ENCODE measurements around the gene NFIA. TPM values are rescaled to one million over a fixed set of nuclear protein-coding genes. Genes with fewer than 3 reads are reported as not detected.

The NFIA gene
- total and polyA plus RNA-seq, 10 of the 15 experiments (the other 5 are each of a cell fraction or from before 2014, with no cell fraction given) = 0.10 to 0.16 TPM; not detected in 8

- in situ Hi-C loops (cut with MboI) (no loop called here), intact Hi-C loops (cut with micrococcal nuclease; ENCODE audit: unreplicated experiment) (no loop called here)
- H3K4me3 ChIP-seq = no peak overlapping the region
- H3K79me2 ChIP-seq (ENCODE audit: control insufficient read depth, insufficient read depth, low read length) = no peaks in the 10 kb centered on the region
- CTCF ChIA-PET = no interaction called here
- H3K4me2 ChIP-seq (ENCODE audit: control insufficient read depth, insufficient read depth) = no peak overlapping the region
- no peaks in the 10 kb centered on the region for H3K36me3 ChIP-seq (ENCODE audit: control insufficient read depth in 2 of 2, insufficient read depth in 2 of 2, low read length in 1 of 2)
- H3K9ac ChIP-seq (ENCODE audit: control insufficient read depth, insufficient read depth, low read length) = no peak overlapping the region
- ATAC-seq (no peak), DNase-seq (ENCODE audit: low read depth, low spot score) (no peak), FAIRE-seq (no peak)
- BruUV-seq (replicated peaks) = no TSS peak
- POLR2A ChIA-PET = interaction anchor here (0.6 kb wide), 1 partner anchor 15 kb away, joined by 5 read pairs; no protein-coding TSS in a partner anchor
- TF ChIP-seq ZNF592 (IDR thresholded peaks at IDR 0.05) (no peak), CEBPZ (IDR thresholded peaks at IDR 0.05; ENCODE audit: low read depth, low read length) (no peak), POU2F2 (IDR thresholded peaks at IDR 0.05; ENCODE audit: borderline replicate concordance, low read depth, low read length) (no peak), ZBTB4 (CRISPR knock-in tag; IDR thresholded peaks at IDR 0.05) (no peak), CBX3 (IDR thresholded peaks at IDR 0.05; ENCODE audit: borderline replicate concordance, low read depth) (no peak), RBBP5 (conservative IDR thresholded peaks at IDR 0.05) (no peak), CREM (IDR thresholded peaks at IDR 0.05; ENCODE audit: low read depth) (no peak), CHD2 (IDR thresholded peaks at IDR 0.05; ENCODE audit: borderline replicate concordance, low read depth, low read length) (no peak), SUZ12 (IDR thresholded peaks at IDR 0.05; ENCODE audit: unreplicated experiment) (no peak)
- H3K27ac ChIP-seq (ENCODE audit: control insufficient read depth, insufficient read depth) = no peak overlapping the region
- H4K20me1 ChIP-seq (ENCODE audit: control insufficient read depth, insufficient read depth) = no peaks in the 10 kb centered on the region; the same call in 1 of the 2 replicates
- RAD21 ChIA-PET (ENCODE audit: unreplicated experiment) = no interaction called here
- 16% methylated on average over 4 of the region's 4 CpGs for WGBS (ENCODE audit: insufficient coverage, insufficient replicate concordance, low lambda C conversion rate, missing lambda C conversion rate)
- no peaks in the 10 kb centered on the region; a peak in 1 of 4 replicates for H3K27me3 ChIP-seq (replicated peaks in 1 of 2; ENCODE audit: control insufficient read depth in 2 of 2, insufficient read depth in 2 of 2, low read length in 1 of 2)
- H2AFZ ChIP-seq (ENCODE audit: control insufficient read depth, low read depth, low read length) = no peak overlapping the region
- SMC1A ChIA-PET (ENCODE audit: uncharacterized antibody, unreplicated experiment) = interaction anchor here (1.1 kb wide), 1 partner anchor 18 kb away, joined by 3 read pairs; no protein-coding TSS in a partner anchor
- H3K4me1 ChIP-seq (ENCODE audit: control insufficient read depth, insufficient read depth, low read length) = no peaks in the 10 kb centered on the region
- H3K9me3 ChIP-seq (replicated peaks; ENCODE audit: control insufficient read depth, insufficient read depth, low read length) = no peaks in the 10 kb centered on the region
Observed at GRCh38 chr1:61227857-61228550, 145.6 kb downstream of the NFIA start.

Measured in GM12878 (cell line).